Endothelial cell of umbilical vein (primary cell): ENCODE measurements around the gene ZP1. TPM values are rescaled to one million over a fixed set of nuclear protein-coding genes. Genes with fewer than 3 reads are reported as not detected.

Source experiments
- BruUV-seq: library from RNA; stranded (reverse); fragments of 400-500 nt; replicated peaks from 2 replicates; lab custom pipeline; 2021; lab: Mats Ljungman, UMichigan
- CTCF ChIA-PET: fragments of 300-600, 350-600 bp; sonication (Branson Sonifier 250); formaldehyde crosslinking; loops from one replicate; lab custom pipeline; 2021; ENCODE audit warnings: antibody characterized with exemption, inconsistent platforms; lab: Charles Lee
- POLR2A ChIA-PET: fragments of 300-600, 350-600 bp; sonication (Branson Sonifier 250); formaldehyde crosslinking; loops from one replicate; lab custom pipeline; 2021; ENCODE audit warnings: antibody characterized with exemption, inconsistent platforms; lab: Charles Lee
- DNase-seq: peaks from one replicate; pipeline ENCODE4 v3.0.0-alpha.2; 2011; ENCODE audit warnings: low read depth, low spot score
- FAIRE-seq: peaks from 2 replicates; lab custom pipeline; 2011; peaks lifted over from hg19 to GRCh38; lab: Jason Lieb, UNC
- H2AFZ ChIP-seq: 2 replicates; pipeline ENCODE4 v1.6.0; 2012; ENCODE audit warnings: low read depth, low read length, control low read depth, inconsistent platforms
- H3K27ac ChIP-seq: 2 replicates; pipeline ENCODE4 v1.5.1; 2011; ENCODE audit warnings: low read depth, mild to moderate bottlenecking, control low read depth, low read length, moderate library complexity; ENCODE audit not compliant: insufficient read depth
- H3K27me3 ChIP-seq, 2 experiments: 2 replicates each; pipeline versions ENCODE4 v1.6.0 to v1.6.1; 2011; ENCODE audit warnings: low read length in 2 of 2, mixed read lengths in 1 of 2; ENCODE audit not compliant: control insufficient read depth in 2 of 2, insufficient read depth in 2 of 2
- H3K36me3 ChIP-seq, 2 experiments: 2 replicates in 1 of 2; 3 replicates in 1 of 2; pipeline ENCODE4 v1.5.1; 2011; ENCODE audit warnings: low read length in 2 of 2, mild to moderate bottlenecking in 1 of 2, moderate library complexity in 1 of 2; ENCODE audit not compliant: control insufficient read depth in 2 of 2, insufficient read depth in 2 of 2; ENCODE audit errors: extremely low read depth in 1 of 2
- H3K4me1 ChIP-seq: 3 replicates; pipeline ENCODE4 v1.5.1; 2011; ENCODE audit warnings: mild to moderate bottlenecking, low read length; ENCODE audit not compliant: control insufficient read depth, insufficient read depth; ENCODE audit errors: extremely low read depth
- H3K4me2 ChIP-seq: 2 replicates; pipeline ENCODE4 v1.6.1; 2011; ENCODE audit warnings: low read length, control low read depth, mixed read lengths; ENCODE audit not compliant: insufficient read depth
- H3K4me3 ChIP-seq, 3 experiments: fragments of 200-600 bp in 1 of 3; sonication (generic), shearing (Covaris generic) in 1 of 3; replicated peaks in 1 of 3; 2 replicates each; pipeline ENCODE4 v1.5.1; 2011 to 2016; ENCODE audit warnings: control low read depth in 3 of 3, low read length in 3 of 3, mild to moderate bottlenecking in 2 of 3, inconsistent platforms in 1 of 3, low read depth in 1 of 3, moderate library complexity in 1 of 3; ENCODE audit not compliant: insufficient read depth in 1 of 3
- H3K79me2 ChIP-seq: 2 replicates; pipeline ENCODE4 v1.6.0; 2012; ENCODE audit warnings: low read length, inconsistent platforms; ENCODE audit not compliant: control insufficient read depth, insufficient read depth
- H3K9ac ChIP-seq: replicated peaks from 2 replicates; pipeline ENCODE3; 2011; ENCODE audit warnings: low read length, control low read depth; ENCODE audit not compliant: insufficient read depth; ENCODE audit errors: extremely low read depth
- H3K9me1 ChIP-seq: replicated peaks from 3 replicates; pipeline ENCODE4 v1.6.0; 2011; ENCODE audit warnings: mild to moderate bottlenecking, low read length; ENCODE audit not compliant: control insufficient read depth, insufficient read depth; ENCODE audit errors: extremely low read depth
- H3K9me3 ChIP-seq: replicated peaks from 2 replicates; pipeline ENCODE4 v1.5.1; 2012; ENCODE audit warnings: low read length, inconsistent platforms; ENCODE audit not compliant: control insufficient read depth, insufficient read depth
- H4K20me1 ChIP-seq: replicated peaks from 2 replicates; pipeline ENCODE3; 2011; ENCODE audit warnings: mild to moderate bottlenecking, low read length; ENCODE audit not compliant: control insufficient read depth, insufficient read depth; ENCODE audit errors: extremely low read depth
- CTCF ChIP-seq, 2 donors: IDR thresholded peaks; 1 replicate in 1 of 2; 2 replicates in 1 of 2; pipeline ENCODE4 v1.5.1; 2011; ENCODE audit warnings: low read length in 2 of 2, mild to moderate bottlenecking in 2 of 2, moderate library complexity in 2 of 2, control low read depth in 1 of 2, inconsistent platforms in 1 of 2, low read depth in 1 of 2; ENCODE audit not compliant: insufficient read depth in 1 of 2; ENCODE audit errors: extremely low read depth in 1 of 2
- EZH2 ChIP-seq: IDR thresholded peaks from 2 replicates; pipeline ENCODE4 v1.6.1; 2012; ENCODE audit warnings: borderline replicate concordance, low read depth, mild to moderate bottlenecking, moderate library complexity, low read length, inconsistent platforms; ENCODE audit not compliant: severe bottlenecking
- FOS ChIP-seq: IDR thresholded peaks from 2 replicates; pipeline ENCODE4 v1.6.1; 2011; ENCODE audit warnings: mild to moderate bottlenecking, low read length, moderate library complexity, borderline replicate concordance; ENCODE audit not compliant: insufficient read depth
- GATA2 ChIP-seq: IDR thresholded peaks from 2 replicates; pipeline ENCODE4 v1.7.0; 2011; ENCODE audit warnings: low read depth, mild to moderate bottlenecking, moderate library complexity, mixed read lengths, low read length; ENCODE audit not compliant: insufficient read length, insufficient read depth
- JUN ChIP-seq: IDR thresholded peaks from 2 replicates; pipeline ENCODE4 v1.6.1; 2011; ENCODE audit warnings: borderline replicate concordance, low read depth; ENCODE audit not compliant: insufficient read length, insufficient read depth
- MAX ChIP-seq: IDR thresholded peaks from 2 replicates; pipeline ENCODE4 v1.6.1; 2011; ENCODE audit not compliant: insufficient read depth, insufficient read length
- MYC ChIP-seq: IDR thresholded peaks from one replicate; pipeline ENCODE4 v1.6.1; 2011; ENCODE audit warnings: mild to moderate bottlenecking, low read depth, low read length
- POLR2A ChIP-seq: IDR thresholded peaks from 2 replicates; pipeline ENCODE4 v1.6.1; 2012; ENCODE audit warnings: low read depth, mild to moderate bottlenecking, control low read depth, low read length
- POLR2AphosphoS5 ChIP-seq: IDR thresholded peaks from 2 replicates; pipeline ENCODE4 v1.6.1; 2012; ENCODE audit warnings: low read depth, mild to moderate bottlenecking, control low read depth, low read length, moderate library complexity; ENCODE audit not compliant: insufficient read depth
- dilution Hi-C: fragments of 300-500 bp; cut with MboI; formaldehyde crosslinking; loops from one replicate; pipeline ENCODE4 v1.15.0; 2019; ENCODE audit warnings: low sequenced_read_pairs; ENCODE audit not compliant: extremely low pct_ligation_motif_present
- intact Hi-C: fragments of 100-400 bp; cut with micrococcal nuclease; formaldehyde crosslinking; loops from one replicate; pipeline ENCODE4 v1.10.0; 2022
- polyA plus RNA-seq, 4 experiments: library from polyadenylated mRNA; depleted of rRNA in 3 of 4; stranded (reverse) in 3 of 4; unstranded in 1 of 4; fragments of >200 nt; gene quantifications; 2 replicates each; pipeline versions ENCODE4 v1.2.1 to v1.2.3, GENCODE V29; 2011 to 2012; ENCODE audit warnings: missing spikeins in 1 of 4
- total RNA-seq: library from RNA; stranded (reverse); gene quantifications from 2 replicates; pipeline ENCODE4 v1.2.3, GENCODE V29; 2021

The ZP1 gene
- total and polyA plus RNA-seq, 2 donors (not counting 3 experiments of a cell fraction or from before 2014, with no cell fraction given), result not detected

- Histone ChIP-seq H2AFZ (no peak overlapping the region), H3K9me1 (no peaks in the 10 kb centered on the region), H3K27me3 (no peaks in the 10 kb centered on the region), H3K27ac (no peak overlapping the region), H3K36me3 (peaks cover 37 to 54% of the 10 kb centered on the region in 2 experiments), H3K4me1 (peaks cover 9% of the 10 kb centered on the region), H3K9ac (no peak overlapping the region), H3K4me2 (no peak overlapping the region), H3K79me2 (peaks cover 29% of the 10 kb centered on the region), H3K4me3 (no peak overlapping the region), H4K20me1 (no peaks in the 10 kb centered on the region), H3K9me3 (no peaks in the 10 kb centered on the region)
- DNase-seq, result no peak
- BruUV-seq, result no TSS peak
- intact Hi-C loops (loop anchor here (1.0 kb wide), 2 partner anchors 69 to 125 kb away; no protein-coding TSS in a partner anchor), dilution Hi-C loops (no loop called here)
- ChIA-PET POLR2A (interaction anchor here (0.6 to 1.0 kb wide), 3 partner anchors 14 to 68 kb away, joined by 3 to 4 read pairs (median 4); partner anchors contain the start of gene TMEM109), CTCF (interaction anchor here (0.6 to 13.1 kb wide), 56 partner anchors 8 to 552 kb away, joined by 3 to 300 read pairs (median 5); partner anchors contain the start of genes PTGDR2, TMEM109, TMEM132A and ZP1)
- no peak for FAIRE-seq
- no peak for TF ChIP-seq MYC
- TF ChIP-seq FOS, result no peak
- TF ChIP-seq MAX, result no peak
- no peak for TF ChIP-seq JUN
- TF ChIP-seq GATA2, result no peak
- no peak for TF ChIP-seq POLR2AphosphoS5
- no peak for TF ChIP-seq EZH2
- TF ChIP-seq POLR2A, result no peak
- TF ChIP-seq CTCF (IDR thresholded peaks at IDR 0.05; ENCODE audit: extremely low read depth in 1 of 2, insufficient read depth in 1 of 2, low read depth in 1 of 2, low read length in 2 of 2), result no peak
These were observed 32.6 kb downstream of the ZP1 start for GRCh38 chr11:60899977-60900376.
